Measurements from ENCODE around the gene RESP18. TPM values are rescaled to one million over a fixed set of nuclear protein-coding genes. Genes with fewer than 3 reads are reported as not detected.

The RESP18 gene
- total and polyA plus RNA-seq, 9 donors = not detected

- H3K9me3 ChIP-seq (replicated peaks; ENCODE audit: control insufficient read depth, low read depth, low read length) = no peaks in the 10 kb centered on the region
- H3K36me3 ChIP-seq (ENCODE audit: control insufficient read depth, insufficient read depth, low read length) = peaks cover 45% of the 10 kb centered on the region
- H3K4me3 ChIP-seq (ENCODE audit: low read length) = no peak overlapping the region
- no peaks in the 10 kb centered on the region for H3K27me3 ChIP-seq (ENCODE audit: control insufficient read depth, insufficient read depth, low read length)
- DNase-seq = no peak
- 77% methylated on average over 6 of the region's 12 CpGs for WGBS (ENCODE audit: insufficient coverage)
- peak overlapping the region; percentile 75 for H3K27ac ChIP-seq (ENCODE audit: low read length)
- H3K4me1 ChIP-seq (ENCODE audit: control insufficient read depth, insufficient read depth, low read length) = peaks cover 47% of the 10 kb centered on the region
Observed at GRCh38 chr2:219286436-219287115, 46.0 kb downstream of the RESP18 start.

- H3K36me3 ChIP-seq (ENCODE audit: control insufficient read depth, insufficient read depth, low read length) = peaks cover 52% of the 10 kb centered on the region
- WGBS (ENCODE audit: insufficient coverage) = 20% methylated on average over 9 of the region's 17 CpGs
- no peaks in the 10 kb centered on the region for H3K27me3 ChIP-seq (ENCODE audit: control insufficient read depth, insufficient read depth, low read length)
- H3K27ac ChIP-seq (ENCODE audit: low read length) = peak overlapping the region; percentile 85
- H3K9me3 ChIP-seq (replicated peaks; ENCODE audit: control insufficient read depth, low read depth, low read length) = no peaks in the 10 kb centered on the region
- H3K4me3 ChIP-seq (ENCODE audit: low read length) = no peak overlapping the region
- H3K4me1 ChIP-seq (ENCODE audit: control insufficient read depth, insufficient read depth, low read length) = peaks cover 49% of the 10 kb centered on the region
- DNase-seq = peak; percentile 90
Observed at GRCh38 chr2:219285894-219286425, 46.6 kb downstream of the RESP18 start.

- Histone ChIP-seq H3K27me3 (ENCODE audit: control insufficient read depth, insufficient read depth, low read length) (no peaks in the 10 kb centered on the region), H3K9me3 (replicated peaks; ENCODE audit: control insufficient read depth, low read depth, low read length) (no peaks in the 10 kb centered on the region), H3K27ac (ENCODE audit: low read length) (peak overlapping the region; percentile 85), H3K36me3 (ENCODE audit: control insufficient read depth, insufficient read depth, low read length) (peaks cover 58% of the 10 kb centered on the region), H3K4me1 (ENCODE audit: control insufficient read depth, insufficient read depth, low read length) (peaks cover 51% of the 10 kb centered on the region), H3K4me3 (ENCODE audit: low read length) (peak overlapping the region; percentile 3)
- DNase-seq = peak; percentile 67
- 38% methylated on average over 5 of the region's 12 CpGs for WGBS (ENCODE audit: insufficient coverage)
Observed at GRCh38 chr2:219285373-219285735, 47.2 kb downstream of the RESP18 start.

- WGBS (ENCODE audit: insufficient coverage) = 85% methylated on average over 15 of the region's 16 CpGs
- Histone ChIP-seq H3K36me3 (ENCODE audit: control insufficient read depth, insufficient read depth, low read length) (peaks cover 59% of the 10 kb centered on the region), H3K27ac (ENCODE audit: low read length) (peak overlapping the region; percentile 85), H3K27me3 (ENCODE audit: control insufficient read depth, insufficient read depth, low read length) (no peaks in the 10 kb centered on the region), H3K4me1 (ENCODE audit: control insufficient read depth, insufficient read depth, low read length) (peaks cover 51% of the 10 kb centered on the region), H3K9me3 (replicated peaks; ENCODE audit: control insufficient read depth, low read depth, low read length) (no peaks in the 10 kb centered on the region), H3K4me3 (ENCODE audit: low read length) (no peak overlapping the region)
- DNase-seq = no peak
Observed at GRCh38 chr2:219284501-219285372, 47.8 kb downstream of the RESP18 start.

- WGBS (ENCODE audit: insufficient coverage) = 87% methylated on average over 8 of the region's 17 CpGs
- Histone ChIP-seq H3K27ac (ENCODE audit: low read length) (no peak overlapping the region), H3K4me1 (ENCODE audit: control insufficient read depth, insufficient read depth, low read length) (peaks cover 53% of the 10 kb centered on the region), H3K27me3 (ENCODE audit: control insufficient read depth, insufficient read depth, low read length) (no peaks in the 10 kb centered on the region), H3K36me3 (ENCODE audit: control insufficient read depth, insufficient read depth, low read length) (peaks cover 59% of the 10 kb centered on the region), H3K9me3 (replicated peaks; ENCODE audit: control insufficient read depth, low read depth, low read length) (no peaks in the 10 kb centered on the region), H3K4me3 (ENCODE audit: low read length) (no peak overlapping the region)
- no peak for DNase-seq
Observed at GRCh38 chr2:219282943-219283581, 49.5 kb downstream of the RESP18 start.

DNA sequence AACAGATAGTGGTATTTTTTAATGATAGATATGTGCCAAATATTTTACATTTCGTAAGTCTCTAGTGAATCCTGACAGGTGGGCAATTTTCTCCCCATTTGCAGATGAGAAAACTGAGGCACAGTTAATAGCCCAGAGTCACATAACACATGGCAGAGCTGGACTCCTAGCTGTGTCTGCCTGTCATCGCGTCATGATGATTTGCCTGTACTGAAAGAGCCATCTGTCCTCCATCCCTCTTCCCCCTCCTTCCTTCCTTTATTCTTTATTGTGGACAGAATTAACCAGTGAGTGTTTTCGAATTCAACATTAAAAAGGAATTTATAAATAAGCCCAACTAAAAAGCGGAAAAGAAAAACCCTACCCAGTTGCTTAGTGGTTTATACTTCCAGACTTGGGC, 50.2 kb downstream of the RESP18 start:
- Histone ChIP-seq H3K27me3 (ENCODE audit: control insufficient read depth, insufficient read depth, low read length) (no peaks in the 10 kb centered on the region), H3K27ac (ENCODE audit: low read length) (no peak overlapping the region), H3K36me3 (ENCODE audit: control insufficient read depth, insufficient read depth, low read length) (peaks cover 59% of the 10 kb centered on the region), H3K4me1 (ENCODE audit: control insufficient read depth, insufficient read depth, low read length) (peaks cover 55% of the 10 kb centered on the region), H3K9me3 (replicated peaks; ENCODE audit: control insufficient read depth, low read depth, low read length) (no peaks in the 10 kb centered on the region), H3K4me3 (ENCODE audit: low read length) (no peak overlapping the region)
- no CpG with 5 or more reads among the region's 5 CpGs for WGBS (ENCODE audit: insufficient coverage)
- no peak for DNase-seq

GRCh38 chr2:219281588-219281987, 51.0 kb downstream of the RESP18 start:
- 54% methylated on average over 6 of the region's 8 CpGs for WGBS (ENCODE audit: insufficient coverage)
- no peaks in the 10 kb centered on the region for H3K9me3 ChIP-seq (replicated peaks; ENCODE audit: control insufficient read depth, low read depth, low read length)
- H3K27ac ChIP-seq (ENCODE audit: low read length) = no peak overlapping the region
- H3K4me1 ChIP-seq (ENCODE audit: control insufficient read depth, insufficient read depth, low read length) = peaks cover 49% of the 10 kb centered on the region
- no peak overlapping the region for H3K4me3 ChIP-seq (ENCODE audit: low read length)
- peaks cover 54% of the 10 kb centered on the region for H3K36me3 ChIP-seq (ENCODE audit: control insufficient read depth, insufficient read depth, low read length)
- DNase-seq = no peak
- H3K27me3 ChIP-seq (ENCODE audit: control insufficient read depth, insufficient read depth, low read length) = no peaks in the 10 kb centered on the region

- WGBS (ENCODE audit: insufficient coverage) = 85% methylated on average over 2 of the region's 4 CpGs
- DNase-seq = no peak
- H3K4me1 ChIP-seq (ENCODE audit: control insufficient read depth, insufficient read depth, low read length) = peaks cover 41% of the 10 kb centered on the region
- peaks cover 50% of the 10 kb centered on the region for H3K36me3 ChIP-seq (ENCODE audit: control insufficient read depth, insufficient read depth, low read length)
- H3K9me3 ChIP-seq (replicated peaks; ENCODE audit: control insufficient read depth, low read depth, low read length) = no peaks in the 10 kb centered on the region
- no peaks in the 10 kb centered on the region for H3K27me3 ChIP-seq (ENCODE audit: control insufficient read depth, insufficient read depth, low read length)
- H3K27ac ChIP-seq (ENCODE audit: low read length) = no peak overlapping the region
- no peak overlapping the region for H3K4me3 ChIP-seq (ENCODE audit: low read length)
Observed at GRCh38 chr2:219280651-219281050, 51.9 kb downstream of the RESP18 start.

DNA sequence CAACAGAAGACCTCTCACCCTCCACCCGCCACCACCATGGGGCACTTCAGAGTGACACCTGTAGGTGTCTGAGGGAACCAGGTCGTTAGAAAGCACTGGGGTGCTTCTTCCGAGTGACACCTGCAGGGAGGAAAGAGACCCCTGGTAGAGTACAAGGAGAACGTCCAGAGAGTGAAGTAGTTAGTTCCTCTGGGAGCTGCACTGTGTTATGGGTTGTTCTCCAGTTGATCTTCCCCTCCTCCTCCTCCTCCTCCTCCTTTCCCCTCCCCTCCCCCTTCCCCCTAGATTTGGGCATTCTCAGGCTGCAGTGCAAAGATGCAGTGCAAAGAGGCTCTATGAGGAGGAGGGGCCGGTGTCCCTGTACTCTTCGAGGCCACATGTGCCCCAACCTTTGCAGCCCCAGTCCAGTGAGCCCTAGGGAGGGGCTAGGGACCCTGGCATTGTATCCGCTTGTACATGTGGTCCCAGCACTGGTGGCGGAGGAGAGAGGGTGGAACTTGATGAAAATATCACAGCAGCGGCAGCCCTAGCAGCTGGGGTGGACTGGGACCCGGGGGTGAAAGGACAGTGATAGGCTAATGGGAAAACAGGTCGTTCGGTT, 52.5 kb downstream of the RESP18 start:
- peaks cover 44% of the 10 kb centered on the region for H3K36me3 ChIP-seq (ENCODE audit: control insufficient read depth, insufficient read depth, low read length)
- H3K9me3 ChIP-seq (replicated peaks; ENCODE audit: control insufficient read depth, low read depth, low read length) = no peaks in the 10 kb centered on the region
- 35% methylated on average over 5 of the region's 12 CpGs for WGBS (ENCODE audit: insufficient coverage)
- H3K4me3 ChIP-seq (ENCODE audit: low read length) = peak overlapping the region; percentile 75
- peaks cover 35% of the 10 kb centered on the region for H3K4me1 ChIP-seq (ENCODE audit: control insufficient read depth, insufficient read depth, low read length)
- no peaks in the 10 kb centered on the region for H3K27me3 ChIP-seq (ENCODE audit: control insufficient read depth, insufficient read depth, low read length)
- no peak for DNase-seq
- H3K27ac ChIP-seq (ENCODE audit: low read length) = peak overlapping the region; percentile 97

Measured in muscle of leg (tissue), 11 donors.